SIG-M5 treated with dmso at 0.1 percent for 504 hours (cell line): ENCODE results near the gene LRRC40.

Experiments used
- DNase-seq: peaks from one replicate; lab custom pipeline; 2025; ENCODE audit not compliant: unreplicated experiment; lab: John Stamatoyannopoulos, UW

LRRC40 gene

DNA sequence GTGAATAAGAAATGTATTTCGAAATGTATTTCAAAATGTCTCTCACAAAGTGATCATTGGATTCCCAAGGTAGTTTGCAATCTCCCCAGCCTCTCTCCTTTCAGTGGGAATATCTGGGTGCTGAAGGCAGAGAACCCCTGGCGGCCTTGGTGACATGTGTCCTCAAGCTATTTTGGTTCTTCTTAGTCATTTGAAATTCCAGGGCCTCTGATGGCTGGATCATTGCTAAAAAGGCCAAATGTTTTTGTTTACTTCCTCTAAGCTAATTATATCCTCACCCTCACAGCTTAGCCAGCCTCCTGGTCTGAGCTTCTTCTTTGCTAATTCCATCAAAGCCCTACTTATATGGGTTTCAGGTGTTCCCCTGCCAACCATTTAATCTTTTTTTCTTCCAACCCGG, 71.2 kb downstream of the LRRC40 start:
- no peak for DNase-seq

DNA sequence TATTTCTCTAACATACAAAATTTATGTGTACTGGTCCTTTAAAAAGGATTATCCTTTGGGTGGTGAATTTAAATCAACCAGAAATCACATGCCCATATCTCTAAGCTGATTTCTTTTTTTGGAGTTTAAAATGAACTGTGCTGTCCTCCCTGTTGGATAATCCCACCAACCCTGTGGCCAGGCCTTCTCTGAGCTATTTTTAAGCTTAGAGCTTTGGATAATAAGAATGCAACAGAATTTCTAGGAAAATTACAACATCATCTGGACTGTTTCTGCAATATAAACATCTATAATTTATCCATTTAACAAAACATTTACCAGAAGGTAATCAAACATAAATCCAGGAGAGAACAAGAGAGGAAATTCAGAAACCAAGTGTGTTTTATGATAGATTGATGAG, 88.3 kb downstream of the LRRC40 start:
- no peak for DNase-seq

DNA sequence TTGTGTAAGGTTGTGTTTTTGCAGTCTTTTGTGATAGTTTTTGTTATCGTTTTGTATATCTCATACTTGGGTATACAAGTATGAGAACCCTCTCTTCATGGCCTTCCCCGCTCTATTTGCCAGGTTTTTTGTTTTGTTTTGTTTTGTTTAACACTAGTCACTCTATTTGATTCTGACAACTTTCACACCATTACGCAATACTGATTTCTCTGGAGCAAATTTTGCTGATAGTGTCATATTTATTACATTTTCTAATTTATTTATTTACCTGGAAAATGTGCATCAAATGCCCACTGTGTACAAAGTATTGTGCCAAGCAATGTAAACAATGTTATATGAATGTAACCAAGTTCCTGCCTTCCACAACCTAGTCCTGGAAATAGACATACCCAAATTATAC, 90.1 kb downstream of the LRRC40 start:
- no peak for DNase-seq

DNA sequence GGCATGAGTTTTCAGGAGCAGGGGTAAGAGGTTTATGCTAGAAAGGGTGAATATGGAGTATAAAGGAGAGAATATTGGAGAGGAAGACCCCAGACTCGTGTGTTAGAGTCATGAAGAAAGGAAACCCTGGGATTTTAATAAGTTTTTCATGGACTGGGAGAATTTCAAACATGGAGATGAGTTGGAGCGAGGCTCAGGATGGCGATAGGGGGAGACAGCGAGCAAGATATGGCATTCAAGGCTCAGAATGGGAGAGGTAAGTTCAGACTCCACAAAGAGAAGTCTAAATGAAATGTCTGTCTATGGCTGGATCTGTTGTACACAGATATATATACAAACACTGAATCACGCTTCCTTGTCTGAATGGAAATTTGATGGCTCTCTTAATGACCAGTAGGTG, 92.5 kb downstream of the LRRC40 start:
- DNase-seq: no peak

DNA sequence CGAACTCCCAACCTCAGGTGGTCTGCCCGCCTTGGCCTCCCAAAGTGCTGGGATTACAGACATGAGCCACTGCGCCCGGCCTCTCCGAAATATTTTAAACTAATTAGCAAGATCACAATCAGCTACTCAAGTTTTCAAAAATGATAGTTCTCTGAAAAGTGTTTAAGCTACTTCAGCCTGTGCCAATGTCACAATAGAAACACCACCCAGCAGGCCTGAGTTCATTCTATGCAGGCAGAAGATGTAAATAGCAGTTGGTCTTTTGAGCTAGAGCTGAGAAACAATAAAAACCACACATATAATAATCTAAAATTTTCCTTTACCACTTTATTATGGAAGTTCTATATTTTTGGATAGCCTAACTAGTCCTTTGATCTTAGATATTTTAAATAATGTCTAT, 96.1 kb downstream of the LRRC40 start:
- DNase-seq: no peak

DNA sequence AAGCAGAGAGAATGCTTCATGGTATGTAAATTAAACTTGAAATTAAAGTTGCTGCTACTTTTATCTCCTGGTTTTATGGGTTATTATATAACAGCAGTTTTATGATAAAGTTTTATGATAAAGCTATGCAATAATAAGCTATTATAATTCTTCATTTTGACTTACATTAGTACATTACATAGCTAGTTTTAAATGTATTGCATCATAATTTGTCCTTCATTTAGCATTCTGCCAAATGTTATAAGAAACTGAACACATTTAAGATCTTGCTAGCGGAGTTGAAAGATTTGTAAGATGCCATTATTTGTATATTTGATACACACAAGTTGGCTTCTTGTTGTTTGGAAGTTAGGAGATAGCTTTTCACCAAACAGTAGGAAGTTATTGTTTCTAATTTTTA, 101.6 kb downstream of the LRRC40 start:
- no peak for DNase-seq

DNA sequence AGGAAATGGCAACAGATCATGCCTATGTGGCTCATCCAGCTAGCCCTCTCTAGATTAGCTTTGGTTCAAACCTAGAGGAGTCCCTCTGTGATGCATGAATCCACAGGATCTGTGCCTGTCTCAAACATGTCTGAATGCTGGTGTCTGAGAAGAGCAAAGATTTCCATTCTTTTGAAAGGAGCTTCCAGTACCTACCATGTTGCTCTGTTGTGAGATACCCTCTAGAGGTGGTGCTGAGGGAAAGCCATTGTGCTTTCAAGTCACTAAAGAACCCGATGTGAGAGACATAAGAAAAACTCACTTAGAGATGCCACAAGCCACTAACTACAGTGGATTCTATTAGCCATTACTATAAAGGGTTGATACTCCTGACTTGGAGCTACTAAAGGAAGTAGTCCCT, 103.6 kb downstream of the LRRC40 start:
- DNase-seq: no peak

GRCh38 chr1:70101231-70101630, 104.1 kb downstream of the LRRC40 start:
- DNase-seq: no peak
